Measurements from ENCODE around the gene KRTAP9-4. TPM values are rescaled to one million over a fixed set of nuclear protein-coding genes. Genes with fewer than 3 reads are reported as not detected.
"Not testable (repeated sequence)": the region's sequence is repeated elsewhere in the genome, so short reads cannot be mapped to it uniquely, and the experiment has no call there.

Gene KRTAP9-4
- total and polyA plus RNA-seq, 9 donors, result not detected

DNA sequence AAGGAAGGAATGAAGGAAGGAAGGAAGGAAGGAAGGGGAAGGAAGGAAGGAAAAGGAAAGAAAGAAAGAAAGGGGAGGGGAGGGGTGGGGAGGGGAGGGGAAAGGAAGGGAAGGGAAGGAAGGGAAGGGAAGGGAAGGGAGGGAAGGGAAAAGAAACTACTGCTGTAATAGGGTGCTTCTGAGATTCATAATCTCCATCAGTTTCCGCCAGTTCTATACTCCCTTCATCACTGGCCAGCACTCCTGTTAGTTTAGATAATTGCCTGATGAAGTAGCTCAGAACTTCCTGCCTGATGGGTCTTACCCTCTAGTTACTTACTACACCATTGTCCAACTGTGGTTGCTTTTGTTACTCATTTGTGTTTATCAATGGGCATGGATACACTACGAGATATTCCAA lies 13.7 kb downstream of the KRTAP9-4 start:
- no peaks in the 10 kb centered on the region for H3K27me3 ChIP-seq
- intact Hi-C loops (cut with DNase I), result no loop called here
- H3K36me3 ChIP-seq, result no peaks in the 10 kb centered on the region
- whole genome bisulfite sequencing, 3 donors, result 75 to 88% (median 75%) methylated on average over 2 of the region's 2 CpGs
- TF ChIP-seq EP300 (IDR thresholded peaks at IDR 0.05) (no peak), POLR2A (IDR thresholded peaks at IDR 0.05) (no peak)
- TF ChIP-seq, protein P1, sequence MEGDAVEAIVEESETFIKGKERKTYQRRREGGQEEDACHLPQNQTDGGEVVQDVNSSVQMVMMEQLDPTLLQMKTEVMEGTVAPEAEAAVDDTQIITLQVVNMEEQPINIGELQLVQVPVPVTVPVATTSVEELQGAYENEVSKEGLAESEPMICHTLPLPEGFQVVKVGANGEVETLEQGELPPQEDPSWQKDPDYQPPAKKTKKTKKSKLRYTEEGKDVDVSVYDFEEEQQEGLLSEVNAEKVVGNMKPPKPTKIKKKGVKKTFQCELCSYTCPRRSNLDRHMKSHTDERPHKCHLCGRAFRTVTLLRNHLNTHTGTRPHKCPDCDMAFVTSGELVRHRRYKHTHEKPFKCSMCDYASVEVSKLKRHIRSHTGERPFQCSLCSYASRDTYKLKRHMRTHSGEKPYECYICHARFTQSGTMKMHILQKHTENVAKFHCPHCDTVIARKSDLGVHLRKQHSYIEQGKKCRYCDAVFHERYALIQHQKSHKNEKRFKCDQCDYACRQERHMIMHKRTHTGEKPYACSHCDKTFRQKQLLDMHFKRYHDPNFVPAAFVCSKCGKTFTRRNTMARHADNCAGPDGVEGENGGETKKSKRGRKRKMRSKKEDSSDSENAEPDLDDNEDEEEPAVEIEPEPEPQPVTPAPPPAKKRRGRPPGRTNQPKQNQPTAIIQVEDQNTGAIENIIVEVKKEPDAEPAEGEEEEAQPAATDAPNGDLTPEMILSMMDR (IDR thresholded peaks at IDR 0.05), result no peak
- no peak overlapping the region for H3K27ac ChIP-seq
- no peak for DNase-seq
- H3K4me3 ChIP-seq, result no peak overlapping the region
- no peaks in the 10 kb centered on the region for H3K4me1 ChIP-seq (ENCODE audit: insufficient read depth)
- no peaks in the 10 kb centered on the region for H3K9me3 ChIP-seq

DNA sequence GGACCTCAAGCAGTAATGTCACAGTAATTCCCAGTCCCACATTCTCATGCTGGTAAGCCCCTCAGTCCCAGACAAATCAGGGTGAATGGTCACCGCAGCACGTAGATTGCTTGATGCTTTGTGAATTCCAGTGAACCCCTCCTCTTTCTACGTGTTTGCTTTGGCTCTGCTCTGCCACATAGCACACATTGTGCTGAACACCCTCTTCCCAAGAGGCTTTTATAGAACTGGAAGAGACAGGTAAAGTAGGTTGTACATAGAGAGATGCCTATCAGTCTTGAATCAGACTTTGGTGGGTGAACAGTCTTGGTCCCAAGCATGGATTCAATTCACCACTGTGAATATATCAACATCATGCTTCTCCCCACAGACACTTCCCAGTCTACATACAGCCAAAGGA lies 15.1 kb downstream of the KRTAP9-4 start:
- no peak for DNase-seq
- Histone ChIP-seq H3K9me3 (no peaks in the 10 kb centered on the region), H3K27me3 (no peaks in the 10 kb centered on the region), H3K36me3 (no peaks in the 10 kb centered on the region), H3K4me3 (no peak overlapping the region), H3K27ac (no peak overlapping the region), H3K4me1 (ENCODE audit: insufficient read depth) (no peaks in the 10 kb centered on the region)
- intact Hi-C loops (cut with DNase I), result no loop called here
- 74 to 81% (median 76%) methylated on average over 3 of the region's 3 CpGs for WGBS, 3 donors
- TF ChIP-seq EP300 (IDR thresholded peaks at IDR 0.05) (no peak), POLR2A (IDR thresholded peaks at IDR 0.05) (no peak)
- TF ChIP-seq, protein P1 (IDR thresholded peaks at IDR 0.05), result no peak

DNA sequence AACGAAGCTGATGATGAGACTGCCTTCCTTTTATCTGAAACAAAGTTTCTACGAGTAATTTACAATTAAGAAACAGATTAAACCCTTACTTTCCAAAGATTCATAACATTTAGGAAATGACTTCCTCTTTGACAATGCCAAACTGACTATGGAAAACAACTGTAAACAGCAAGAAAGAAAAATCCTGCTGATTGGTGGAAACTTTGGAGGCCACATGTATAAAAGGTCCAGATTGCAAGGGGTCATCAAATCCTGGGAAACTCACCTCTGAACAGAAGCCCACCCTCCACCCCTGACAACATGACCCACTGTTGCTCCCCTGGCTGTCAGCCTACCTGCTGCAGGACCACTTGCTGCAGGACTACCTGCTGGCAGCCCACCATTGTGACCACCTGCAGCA lies 15.6 kb downstream of the KRTAP9-4 start, which contains the start of gene KRTAP9-6:
TSS of gene KRTAP9-6 (plus strand) at position 301 of the 400 bp plus-strand sequence. CDS start at position 301, 0 bp downstream.
- Histone ChIP-seq H3K36me3 (no peaks in the 10 kb centered on the region), H3K4me3 (no peak within 1 kb of the TSS), H3K27me3 (no peaks in the 10 kb centered on the region), H3K4me1 (ENCODE audit: insufficient read depth) (no peaks in the 10 kb centered on the region), H3K9me3 (no peaks in the 10 kb centered on the region), H3K27ac (no peak within 1 kb of the TSS)
- WGBS, 3 donors, result 31 to 45% (median 37%) methylated on average over 2 of the region's 2 CpGs
- DNase-seq, result no peak
- intact Hi-C loops (cut with DNase I), result no loop called here
- TF ChIP-seq, protein P1 (IDR thresholded peaks at IDR 0.05), result no peak
- no peak for TF ChIP-seq EP300 (IDR thresholded peaks at IDR 0.05)
- TF ChIP-seq POLR2A (IDR thresholded peaks at IDR 0.05), result no peak

DNA sequence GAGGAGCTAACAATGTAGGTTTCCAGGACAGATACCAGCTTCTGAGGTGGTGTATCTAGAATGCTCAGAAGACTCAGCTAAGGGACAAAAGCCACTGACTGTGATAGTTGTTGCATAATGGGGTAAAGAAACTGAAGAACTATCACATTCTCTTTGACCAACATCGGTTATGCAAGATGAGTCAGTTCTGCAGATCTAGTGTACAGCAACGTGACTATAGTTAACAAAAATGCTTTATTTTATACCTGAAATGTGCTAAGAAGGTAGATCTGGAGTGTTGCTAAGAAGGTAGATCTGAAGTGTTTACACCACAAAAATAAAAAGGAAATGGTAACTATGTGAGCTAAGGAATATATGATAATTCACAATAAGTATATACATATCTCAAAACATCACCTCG lies 18.2 kb downstream of the KRTAP9-4 start:
- DNase-seq, result no peak
- H3K27me3 ChIP-seq, result no peaks in the 10 kb centered on the region
- intact Hi-C loops (cut with DNase I), result no loop called here
- H3K9me3 ChIP-seq, result no peaks in the 10 kb centered on the region
- WGBS, 3 donors, result 83 to 90% (median 88%) methylated on average over 3 of the region's 3 CpGs
- no peak overlapping the region for H3K27ac ChIP-seq
- H3K4me1 ChIP-seq (ENCODE audit: insufficient read depth), result no peaks in the 10 kb centered on the region
- H3K36me3 ChIP-seq, result no peaks in the 10 kb centered on the region
- H3K4me3 ChIP-seq, result no peak overlapping the region
- TF ChIP-seq EP300 (IDR thresholded peaks at IDR 0.05), result no peak

DNA sequence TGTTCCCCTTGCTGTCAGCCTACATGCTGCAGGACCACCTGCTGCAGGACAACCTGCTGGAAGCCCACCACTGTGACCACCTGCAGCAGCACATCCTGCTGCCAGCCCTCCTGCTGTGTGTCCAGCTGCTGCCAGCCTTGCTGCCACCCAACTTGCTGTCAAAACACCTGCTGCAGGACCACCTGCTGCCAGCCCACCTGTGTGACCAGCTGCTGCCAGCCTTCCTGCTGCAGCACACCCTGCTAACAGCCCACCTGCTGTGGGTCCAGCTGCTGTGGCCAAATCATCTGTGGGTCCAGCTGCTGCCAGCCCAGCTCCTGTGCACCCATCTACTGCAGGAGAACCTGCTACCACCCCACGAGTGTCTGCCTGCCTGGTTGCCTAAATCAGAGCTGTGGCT lies 21.8 kb downstream of the KRTAP9-4 start:
- H3K4me3 ChIP-seq; H3K27ac ChIP-seq; H3K4me1 ChIP-seq (ENCODE audit: insufficient read depth); H3K27me3 ChIP-seq; DNase-seq; H3K36me3 ChIP-seq; H3K9me3 ChIP-seq; intact Hi-C loops (cut with DNase I): not testable (repeated sequence)
- 48 to 57% (median 50%) methylated on average over 1 of the region's 1 CpG for WGBS, 3 donors

DNA sequence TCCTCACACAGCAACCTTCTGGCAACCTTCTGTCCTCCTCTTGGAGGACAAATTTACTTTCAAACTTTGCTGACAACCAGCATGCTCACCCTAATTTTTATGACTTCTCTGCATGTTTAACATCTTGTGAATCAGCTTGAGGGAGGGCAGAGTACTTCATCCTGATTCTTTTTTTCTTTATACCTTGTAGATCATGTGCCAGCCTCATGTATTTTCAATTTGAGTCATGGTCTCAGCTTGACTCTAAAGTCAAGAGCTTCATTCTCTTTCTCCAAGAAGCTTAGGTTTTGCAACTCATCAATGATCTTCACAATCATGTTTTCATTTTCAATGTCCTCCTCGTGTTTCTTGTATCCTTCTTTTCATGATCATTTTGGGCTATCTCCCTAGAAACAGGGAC lies 22.4 kb downstream of the KRTAP9-4 start:
- no peaks in the 10 kb centered on the region for H3K27me3 ChIP-seq
- WGBS, 3 donors, result 30 to 67% (median 41%) methylated on average over 1 of the region's 1 CpG
- intact Hi-C loops (cut with DNase I), result no loop called here
- DNase-seq, result no peak
- H3K9me3 ChIP-seq, result no peaks in the 10 kb centered on the region
- H3K4me3 ChIP-seq, result no peak overlapping the region
- no peaks in the 10 kb centered on the region for H3K36me3 ChIP-seq
- H3K4me1 ChIP-seq (ENCODE audit: insufficient read depth), result no peaks in the 10 kb centered on the region
- no peak for TF ChIP-seq POLR2A (IDR thresholded peaks at IDR 0.05)
- no peak for TF ChIP-seq EP300 (IDR thresholded peaks at IDR 0.05)
- TF ChIP-seq, protein P1 (IDR thresholded peaks at IDR 0.05), result no peak
- H3K27ac ChIP-seq, result no peak overlapping the region

DNA sequence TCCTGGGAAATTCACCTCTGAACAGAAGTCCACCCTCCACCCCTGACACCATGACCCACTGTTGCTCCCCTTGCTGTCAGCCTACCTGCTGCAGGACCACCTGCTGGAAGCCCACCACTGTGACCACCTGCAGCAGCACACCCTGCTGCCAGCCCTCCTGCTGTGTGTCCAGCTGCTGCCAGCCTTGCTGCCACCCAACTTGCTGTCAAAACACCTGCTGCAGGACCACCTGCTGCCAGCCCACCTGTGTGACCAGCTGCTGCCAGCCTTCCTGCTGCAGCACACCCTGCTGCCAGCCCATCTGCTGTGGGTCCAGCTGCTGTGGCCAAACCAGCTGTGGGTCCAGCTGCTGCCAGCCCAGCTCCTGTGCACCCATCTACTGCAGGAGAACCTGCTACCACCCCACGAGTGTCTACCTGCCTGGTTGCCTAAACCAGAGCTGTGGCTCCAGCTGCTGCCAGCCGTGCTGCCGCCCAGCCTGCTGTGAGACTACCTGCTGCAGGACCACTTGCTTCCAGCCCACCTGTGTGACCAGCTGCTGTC lies 26.2 kb downstream of the KRTAP9-4 start, which contains the start of gene KRTAP9-7:
TSS of gene KRTAP9-7 (plus strand) at position 51 of the 543 bp plus-strand sequence. CDS start at position 51, 0 bp downstream.
- H3K27me3 ChIP-seq; H3K27ac ChIP-seq; H3K9me3 ChIP-seq; H3K4me3 ChIP-seq; H3K4me1 ChIP-seq (ENCODE audit: insufficient read depth); DNase-seq; H3K36me3 ChIP-seq; intact Hi-C loops (cut with DNase I): not testable (repeated sequence)
- WGBS, 3 donors, result 77 to 96% (median 94%) methylated on average over 3 of the region's 3 CpGs
